ENCODE measurements around the gene FRMPD4.

The FRMPD4 gene

GRCh38 chrX:12379671-12380070 is 241.4 kb downstream of the FRMPD4 start:
- no peak for ATAC-seq

GRCh38 chrX:12383196-12383595 is 244.9 kb downstream of the FRMPD4 start:
- 0 out of 3 replicates have a peak, but pooled peaks have one; percentile 20 for ATAC-seq
- TF ChIP-seq PPARA (CRISPR knock-in tag; IDR thresholded peaks at IDR 0.05; ENCODE audit: borderline replicate concordance): no peak
- no peak for TF ChIP-seq ZNF565 (CRISPR knock-in tag; conservative IDR thresholded peaks at IDR 0.05; ENCODE audit: low read depth)
- no peak for TF ChIP-seq RARB (CRISPR knock-in tag; IDR thresholded peaks at IDR 0.05)
- no peak for TF ChIP-seq ZNF8 (CRISPR knock-in tag; IDR thresholded peaks at IDR 0.05)
- TF ChIP-seq ZNF70 (CRISPR knock-in tag; IDR thresholded peaks at IDR 0.05): no peak
- no peak for TF ChIP-seq TCF4 (CRISPR knock-in tag; IDR thresholded peaks at IDR 0.05; ENCODE audit: borderline replicate concordance)
- TF ChIP-seq BACH2 (CRISPR knock-in tag; IDR thresholded peaks at IDR 0.05; ENCODE audit: borderline replicate concordance): no peak
- no peak for TF ChIP-seq ISL1 (CRISPR knock-in tag; IDR thresholded peaks at IDR 0.05)
- no peak for TF ChIP-seq ARNTL (CRISPR knock-in tag; IDR thresholded peaks at IDR 0.05; ENCODE audit: borderline replicate concordance, low read depth)
- no peak for TF ChIP-seq PATZ1 (CRISPR knock-in tag; IDR thresholded peaks at IDR 0.05; ENCODE audit: borderline replicate concordance)
- no peak for TF ChIP-seq TOX (CRISPR knock-in tag; IDR thresholded peaks at IDR 0.05; ENCODE audit: borderline replicate concordance)

More at GRCh38 chrX:12379671-12380070, 241.4 kb downstream of the FRMPD4 start:
- TF ChIP-seq PATZ1 (CRISPR knock-in tag; IDR thresholded peaks at IDR 0.05; ENCODE audit: borderline replicate concordance) (no peak), ARNTL (CRISPR knock-in tag; IDR thresholded peaks at IDR 0.05; ENCODE audit: borderline replicate concordance, low read depth) (no peak), CSRNP3 (CRISPR knock-in tag; IDR thresholded peaks at IDR 0.05) (no peak), TSHZ2 (CRISPR knock-in tag; IDR thresholded peaks at IDR 0.05) (no peak), CREB5 (CRISPR knock-in tag; IDR thresholded peaks at IDR 0.05; ENCODE audit: low read depth) (no peak), ISL1 (CRISPR knock-in tag; IDR thresholded peaks at IDR 0.05) (no peak), GLIS3 (CRISPR knock-in tag; IDR thresholded peaks at IDR 0.05) (no peak), OSR1 (CRISPR knock-in tag; IDR thresholded peaks at IDR 0.05) (no peak), POU6F1 (CRISPR knock-in tag; IDR thresholded peaks at IDR 0.05; ENCODE audit: borderline replicate concordance, low read depth) (no peak)

All from SK-N-SH treated with all-trans-retinoic acid at 6 μM for 48 hours (cell line).